ENCODE results near the gene GSTM1.

GSTM1 gene

GRCh38 chr1:109732390-109732881 is 44.8 kb downstream of the GSTM1 start:
- DNase-seq, result no peak

DNA sequence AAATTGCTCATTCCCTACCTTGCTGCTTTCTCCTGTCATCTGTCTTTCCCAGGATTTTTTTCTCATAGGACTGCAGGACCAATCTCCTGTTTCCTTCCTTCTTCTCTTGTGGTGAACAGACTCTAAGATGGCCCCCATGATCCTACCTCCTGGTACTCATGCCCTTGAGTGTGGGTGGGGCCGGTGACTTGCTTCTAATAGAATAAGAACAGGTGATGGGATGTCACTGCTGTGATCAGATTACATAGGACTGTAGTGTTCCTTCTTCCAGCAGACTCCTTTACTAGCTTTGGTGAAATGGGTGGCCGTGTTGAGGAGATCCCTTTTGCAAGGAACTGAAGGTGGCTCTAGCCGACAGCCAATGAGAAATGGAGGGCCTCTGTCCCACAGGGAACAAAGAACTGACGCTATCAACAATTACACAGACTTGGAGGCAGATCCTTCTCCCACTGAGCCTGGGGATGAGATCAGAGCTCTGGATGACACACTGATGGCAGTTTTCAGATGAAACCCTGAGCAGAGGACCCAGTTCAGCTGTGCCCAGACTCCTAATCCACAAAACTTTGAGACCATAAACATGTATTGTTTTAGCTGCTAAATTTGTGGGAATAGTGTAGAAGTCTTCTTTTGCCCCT is 45.7 kb downstream of the GSTM1 start:
- DNase-seq, result no peak

- DNase-seq, result peak; percentile 72 to 89 (median 85)
Observed at GRCh38 chr1:109739738-109740614, 52.4 kb downstream of the GSTM1 start.

DNA sequence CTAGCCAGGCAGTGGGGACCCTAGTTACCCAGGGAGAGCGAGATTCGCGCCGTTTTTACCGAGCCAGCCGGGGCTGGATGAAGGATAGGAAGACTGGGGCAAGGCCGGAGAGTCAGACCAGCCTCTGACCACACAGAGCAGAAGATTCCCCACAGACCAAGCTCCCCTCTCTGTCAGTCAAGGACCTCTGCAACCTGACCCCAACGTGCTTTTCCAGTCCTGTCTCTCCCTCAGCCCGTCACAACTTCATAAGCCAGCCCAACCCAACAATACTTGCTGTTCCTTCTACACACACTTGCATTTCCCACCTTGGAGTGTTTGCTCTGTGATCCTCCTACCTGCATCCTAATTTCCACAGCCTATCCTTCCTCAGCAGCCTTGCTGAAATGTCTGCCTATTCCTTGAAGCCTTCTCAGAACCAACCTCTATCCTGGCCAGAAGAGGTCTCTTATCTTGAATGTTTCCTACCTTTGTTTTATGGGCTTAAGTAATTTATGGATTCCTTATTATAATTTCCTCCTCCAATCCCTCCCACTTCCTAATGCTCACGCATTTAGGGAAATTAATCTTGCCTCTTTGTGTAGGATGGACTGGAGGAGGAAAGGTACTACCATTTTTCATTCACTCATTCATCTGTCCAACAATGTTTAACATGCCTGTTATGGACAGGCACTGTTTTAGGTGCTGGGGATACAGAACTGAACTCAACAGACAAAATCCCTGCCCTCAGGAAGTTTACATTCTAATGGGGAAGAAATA is 53.2 kb downstream of the GSTM1 start, which contains the start of gene GSTM3:
GSTM3 (minus strand) TSS at position 424 of the 759 bp plus-strand sequence. CDS start 751 bp downstream, outside the sequence.
- no peak for DNase-seq

Measured in stimulated activated naive CD4-positive, alpha-beta T cell (primary cell).